Measurements from ENCODE around the gene RTN4R. TPM values are rescaled to one million over a fixed set of nuclear protein-coding genes. Genes with fewer than 3 reads are reported as not detected.

Gene RTN4R
- total and polyA plus RNA-seq, 9 of the 15 experiments (the other 6 are each of a cell fraction or from before 2014, with no cell fraction given) = 0.04 to 2.8 (median 1.4) TPM; not detected in 3

DNA sequence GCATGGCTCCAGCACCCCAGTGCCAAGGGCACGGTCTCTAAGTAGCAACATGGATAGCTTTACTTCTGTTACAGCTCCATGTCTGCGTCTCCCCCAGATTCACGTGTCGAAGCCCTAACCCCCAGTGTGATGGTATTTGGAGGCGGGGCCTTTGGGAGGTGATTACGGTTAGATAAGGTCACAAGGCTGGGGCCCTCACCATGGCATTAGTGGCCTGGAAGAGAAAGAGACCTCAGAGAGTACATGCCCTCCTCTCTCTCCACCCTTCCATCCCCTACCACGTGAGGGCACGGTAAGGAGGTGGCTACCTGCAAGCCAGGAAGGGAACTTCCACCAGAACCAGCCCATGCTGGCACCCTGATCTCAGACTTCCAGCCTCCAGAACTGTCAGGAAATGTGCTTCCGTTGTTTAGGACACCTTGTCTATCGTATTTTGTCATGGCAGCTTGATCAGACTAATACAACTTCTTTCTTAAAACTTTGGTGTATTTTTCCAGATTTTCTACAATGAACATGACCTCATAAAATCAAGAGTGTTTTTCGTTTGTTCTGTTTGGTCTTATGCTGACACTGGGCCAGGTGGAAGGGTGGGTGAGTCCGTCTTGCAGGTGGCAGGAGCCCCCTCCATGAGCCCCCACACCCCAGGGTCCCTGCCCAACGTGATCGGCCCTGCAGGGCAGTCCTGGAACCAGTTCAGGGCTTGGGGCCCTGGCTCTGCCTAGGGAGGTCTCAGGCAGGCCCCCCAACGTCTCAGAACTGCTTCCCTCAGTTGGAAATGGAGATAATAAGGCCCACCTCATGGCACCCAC lies 10.7 kb downstream of the RTN4R start (continued):
- TF ChIP-seq, protein P1, sequence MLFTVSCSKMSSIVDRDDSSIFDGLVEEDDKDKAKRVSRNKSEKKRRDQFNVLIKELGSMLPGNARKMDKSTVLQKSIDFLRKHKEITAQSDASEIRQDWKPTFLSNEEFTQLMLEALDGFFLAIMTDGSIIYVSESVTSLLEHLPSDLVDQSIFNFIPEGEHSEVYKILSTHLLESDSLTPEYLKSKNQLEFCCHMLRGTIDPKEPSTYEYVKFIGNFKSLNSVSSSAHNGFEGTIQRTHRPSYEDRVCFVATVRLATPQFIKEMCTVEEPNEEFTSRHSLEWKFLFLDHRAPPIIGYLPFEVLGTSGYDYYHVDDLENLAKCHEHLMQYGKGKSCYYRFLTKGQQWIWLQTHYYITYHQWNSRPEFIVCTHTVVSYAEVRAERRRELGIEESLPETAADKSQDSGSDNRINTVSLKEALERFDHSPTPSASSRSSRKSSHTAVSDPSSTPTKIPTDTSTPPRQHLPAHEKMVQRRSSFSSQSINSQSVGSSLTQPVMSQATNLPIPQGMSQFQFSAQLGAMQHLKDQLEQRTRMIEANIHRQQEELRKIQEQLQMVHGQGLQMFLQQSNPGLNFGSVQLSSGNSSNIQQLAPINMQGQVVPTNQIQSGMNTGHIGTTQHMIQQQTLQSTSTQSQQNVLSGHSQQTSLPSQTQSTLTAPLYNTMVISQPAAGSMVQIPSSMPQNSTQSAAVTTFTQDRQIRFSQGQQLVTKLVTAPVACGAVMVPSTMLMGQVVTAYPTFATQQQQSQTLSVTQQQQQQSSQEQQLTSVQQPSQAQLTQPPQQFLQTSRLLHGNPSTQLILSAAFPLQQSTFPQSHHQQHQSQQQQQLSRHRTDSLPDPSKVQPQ (CRISPR knock-in tag; IDR thresholded peaks at IDR 0.05; ENCODE audit: borderline replicate concordance) = 0 out of 2 replicates have a peak, but pooled peaks have one; percentile 55
- TF ChIP-seq RAD51 (IDR thresholded peaks at IDR 0.05; ENCODE audit: borderline replicate concordance, low read depth) = no peak
- no peak for TF ChIP-seq SUPT5H (IDR thresholded peaks at IDR 0.05)
- no peak for TF ChIP-seq ESRRB (CRISPR knock-in tag; IDR thresholded peaks at IDR 0.05; ENCODE audit: borderline replicate concordance)
- TF ChIP-seq ZNF766 (CRISPR knock-in tag; conservative IDR thresholded peaks at IDR 0.05) = peak; percentile 78
- TF ChIP-seq, protein P2, sequence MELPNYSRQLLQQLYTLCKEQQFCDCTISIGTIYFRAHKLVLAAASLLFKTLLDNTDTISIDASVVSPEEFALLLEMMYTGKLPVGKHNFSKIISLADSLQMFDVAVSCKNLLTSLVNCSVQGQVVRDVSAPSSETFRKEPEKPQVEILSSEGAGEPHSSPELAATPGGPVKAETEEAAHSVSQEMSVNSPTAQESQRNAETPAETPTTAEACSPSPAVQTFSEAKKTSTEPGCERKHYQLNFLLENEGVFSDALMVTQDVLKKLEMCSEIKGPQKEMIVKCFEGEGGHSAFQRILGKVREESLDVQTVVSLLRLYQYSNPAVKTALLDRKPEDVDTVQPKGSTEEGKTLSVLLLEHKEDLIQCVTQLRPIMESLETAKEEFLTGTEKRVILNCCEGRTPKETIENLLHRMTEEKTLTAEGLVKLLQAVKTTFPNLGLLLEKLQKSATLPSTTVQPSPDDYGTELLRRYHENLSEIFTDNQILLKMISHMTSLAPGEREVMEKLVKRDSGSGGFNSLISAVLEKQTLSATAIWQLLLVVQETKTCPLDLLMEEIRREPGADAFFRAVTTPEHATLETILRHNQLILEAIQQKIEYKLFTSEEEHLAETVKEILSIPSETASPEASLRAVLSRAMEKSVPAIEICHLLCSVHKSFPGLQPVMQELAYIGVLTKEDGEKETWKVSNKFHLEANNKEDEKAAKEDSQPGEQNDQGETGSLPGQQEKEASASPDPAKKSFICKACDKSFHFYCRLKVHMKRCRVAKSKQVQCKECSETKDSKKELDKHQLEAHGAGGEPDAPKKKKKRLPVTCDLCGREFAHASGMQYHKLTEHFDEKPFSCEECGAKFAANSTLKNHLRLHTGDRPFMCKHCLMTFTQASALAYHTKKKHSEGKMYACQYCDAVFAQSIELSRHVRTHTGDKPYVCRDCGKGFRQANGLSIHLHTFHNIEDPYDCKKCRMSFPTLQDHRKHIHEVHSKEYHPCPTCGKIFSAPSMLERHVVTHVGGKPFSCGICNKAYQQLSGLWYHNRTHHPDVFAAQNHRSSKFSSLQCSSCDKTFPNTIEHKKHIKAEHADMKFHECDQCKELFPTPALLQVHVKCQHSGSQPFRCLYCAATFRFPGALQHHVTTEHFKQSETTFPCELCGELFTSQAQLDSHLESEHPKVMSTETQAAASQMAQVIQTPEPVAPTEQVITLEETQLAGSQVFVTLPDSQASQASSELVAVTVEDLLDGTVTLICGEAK (IDR thresholded peaks at IDR 0.05) = no peak
- TF ChIP-seq, protein P2 (CRISPR knock-in tag; IDR thresholded peaks at IDR 0.05) = 0 out of 2 replicates have a peak, but pooled peaks have one; percentile 34
- TF ChIP-seq ZNF143 (CRISPR knock-in tag; IDR thresholded peaks at IDR 0.05) = no peak
- TF ChIP-seq MXI1 (IDR thresholded peaks at IDR 0.05; ENCODE audit: low read depth, low read length) = no peak
- TF ChIP-seq, protein P3, sequence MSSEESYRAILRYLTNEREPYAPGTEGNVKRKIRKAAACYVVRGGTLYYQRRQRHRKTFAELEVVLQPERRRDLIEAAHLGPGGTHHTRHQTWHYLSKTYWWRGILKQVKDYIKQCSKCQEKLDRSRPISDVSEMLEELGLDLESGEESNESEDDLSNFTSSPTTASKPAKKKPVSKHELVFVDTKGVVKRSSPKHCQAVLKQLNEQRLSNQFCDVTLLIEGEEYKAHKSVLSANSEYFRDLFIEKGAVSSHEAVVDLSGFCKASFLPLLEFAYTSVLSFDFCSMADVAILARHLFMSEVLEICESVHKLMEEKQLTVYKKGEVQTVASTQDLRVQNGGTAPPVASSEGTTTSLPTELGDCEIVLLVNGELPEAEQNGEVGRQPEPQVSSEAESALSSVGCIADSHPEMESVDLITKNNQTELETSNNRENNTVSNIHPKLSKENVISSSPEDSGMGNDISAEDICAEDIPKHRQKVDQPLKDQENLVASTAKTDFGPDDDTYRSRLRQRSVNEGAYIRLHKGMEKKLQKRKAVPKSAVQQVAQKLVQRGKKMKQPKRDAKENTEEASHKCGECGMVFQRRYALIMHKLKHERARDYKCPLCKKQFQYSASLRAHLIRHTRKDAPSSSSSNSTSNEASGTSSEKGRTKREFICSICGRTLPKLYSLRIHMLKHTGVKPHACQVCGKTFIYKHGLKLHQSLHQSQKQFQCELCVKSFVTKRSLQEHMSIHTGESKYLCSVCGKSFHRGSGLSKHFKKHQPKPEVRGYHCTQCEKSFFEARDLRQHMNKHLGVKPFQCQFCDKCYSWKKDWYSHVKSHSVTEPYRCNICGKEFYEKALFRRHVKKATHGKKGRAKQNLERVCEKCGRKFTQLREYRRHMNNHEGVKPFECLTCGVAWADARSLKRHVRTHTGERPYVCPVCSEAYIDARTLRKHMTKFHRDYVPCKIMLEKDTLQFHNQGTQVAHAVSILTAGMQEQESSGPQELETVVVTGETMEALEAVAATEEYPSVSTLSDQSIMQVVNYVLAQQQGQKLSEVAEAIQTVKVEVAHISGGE (CRISPR knock-in tag; IDR thresholded peaks at IDR 0.05) = peak in 1 of 3 experiments; percentile 38; a peak in 1 of 6 replicates
- peak; percentile 11; the same call in 1 of the 2 replicates for TF ChIP-seq E2F3 (CRISPR knock-in tag; IDR thresholded peaks at IDR 0.05)

All from K562 (cell line).